ENCODE measurements around the gene WDPCP.

DNA sequence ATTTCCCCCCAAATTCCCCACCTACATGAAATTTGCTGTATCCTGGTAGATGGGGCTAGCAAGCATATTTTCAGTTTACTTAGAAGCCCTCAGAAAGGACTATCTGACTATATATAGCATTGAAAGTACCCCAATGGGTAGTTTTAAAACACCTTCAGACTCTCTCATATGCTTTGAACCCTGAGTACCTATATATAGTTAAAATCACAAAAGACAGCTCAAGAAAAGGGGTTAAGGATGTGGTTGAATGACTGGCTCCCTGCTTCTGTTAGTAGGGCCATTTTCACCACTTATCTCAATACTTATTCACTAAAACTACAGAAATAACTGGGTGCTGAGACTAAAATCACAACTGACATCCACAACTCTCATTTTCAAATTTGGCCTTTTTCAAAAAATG lies 18.5 kb downstream of the WDPCP start:
- TF ChIP-seq, protein P1, sequence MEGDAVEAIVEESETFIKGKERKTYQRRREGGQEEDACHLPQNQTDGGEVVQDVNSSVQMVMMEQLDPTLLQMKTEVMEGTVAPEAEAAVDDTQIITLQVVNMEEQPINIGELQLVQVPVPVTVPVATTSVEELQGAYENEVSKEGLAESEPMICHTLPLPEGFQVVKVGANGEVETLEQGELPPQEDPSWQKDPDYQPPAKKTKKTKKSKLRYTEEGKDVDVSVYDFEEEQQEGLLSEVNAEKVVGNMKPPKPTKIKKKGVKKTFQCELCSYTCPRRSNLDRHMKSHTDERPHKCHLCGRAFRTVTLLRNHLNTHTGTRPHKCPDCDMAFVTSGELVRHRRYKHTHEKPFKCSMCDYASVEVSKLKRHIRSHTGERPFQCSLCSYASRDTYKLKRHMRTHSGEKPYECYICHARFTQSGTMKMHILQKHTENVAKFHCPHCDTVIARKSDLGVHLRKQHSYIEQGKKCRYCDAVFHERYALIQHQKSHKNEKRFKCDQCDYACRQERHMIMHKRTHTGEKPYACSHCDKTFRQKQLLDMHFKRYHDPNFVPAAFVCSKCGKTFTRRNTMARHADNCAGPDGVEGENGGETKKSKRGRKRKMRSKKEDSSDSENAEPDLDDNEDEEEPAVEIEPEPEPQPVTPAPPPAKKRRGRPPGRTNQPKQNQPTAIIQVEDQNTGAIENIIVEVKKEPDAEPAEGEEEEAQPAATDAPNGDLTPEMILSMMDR (IDR thresholded peaks at IDR 0.05), result no peak
- TF ChIP-seq SMC3 (IDR thresholded peaks at IDR 0.05) (no peak), EP300 (IDR thresholded peaks at IDR 0.05) (no peak)
- TF ChIP-seq, protein P2, sequence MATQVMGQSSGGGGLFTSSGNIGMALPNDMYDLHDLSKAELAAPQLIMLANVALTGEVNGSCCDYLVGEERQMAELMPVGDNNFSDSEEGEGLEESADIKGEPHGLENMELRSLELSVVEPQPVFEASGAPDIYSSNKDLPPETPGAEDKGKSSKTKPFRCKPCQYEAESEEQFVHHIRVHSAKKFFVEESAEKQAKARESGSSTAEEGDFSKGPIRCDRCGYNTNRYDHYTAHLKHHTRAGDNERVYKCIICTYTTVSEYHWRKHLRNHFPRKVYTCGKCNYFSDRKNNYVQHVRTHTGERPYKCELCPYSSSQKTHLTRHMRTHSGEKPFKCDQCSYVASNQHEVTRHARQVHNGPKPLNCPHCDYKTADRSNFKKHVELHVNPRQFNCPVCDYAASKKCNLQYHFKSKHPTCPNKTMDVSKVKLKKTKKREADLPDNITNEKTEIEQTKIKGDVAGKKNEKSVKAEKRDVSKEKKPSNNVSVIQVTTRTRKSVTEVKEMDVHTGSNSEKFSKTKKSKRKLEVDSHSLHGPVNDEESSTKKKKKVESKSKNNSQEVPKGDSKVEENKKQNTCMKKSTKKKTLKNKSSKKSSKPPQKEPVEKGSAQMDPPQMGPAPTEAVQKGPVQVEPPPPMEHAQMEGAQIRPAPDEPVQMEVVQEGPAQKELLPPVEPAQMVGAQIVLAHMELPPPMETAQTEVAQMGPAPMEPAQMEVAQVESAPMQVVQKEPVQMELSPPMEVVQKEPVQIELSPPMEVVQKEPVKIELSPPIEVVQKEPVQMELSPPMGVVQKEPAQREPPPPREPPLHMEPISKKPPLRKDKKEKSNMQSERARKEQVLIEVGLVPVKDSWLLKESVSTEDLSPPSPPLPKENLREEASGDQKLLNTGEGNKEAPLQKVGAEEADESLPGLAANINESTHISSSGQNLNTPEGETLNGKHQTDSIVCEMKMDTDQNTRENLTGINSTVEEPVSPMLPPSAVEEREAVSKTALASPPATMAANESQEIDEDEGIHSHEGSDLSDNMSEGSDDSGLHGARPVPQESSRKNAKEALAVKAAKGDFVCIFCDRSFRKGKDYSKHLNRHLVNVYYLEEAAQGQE (IDR thresholded peaks at IDR 0.05), result no peak

Data from A549 (cell line).